GM06990 (cell line): ENCODE measurements around the gene C19orf47.

ENCODE experiments used
- DNase-seq: peaks from one replicate; pipeline ENCODE4 v3.0.0-alpha.2; 2011; ENCODE audit not compliant: insufficient read length; ENCODE audit errors: extremely low read depth
- H3K27me3 ChIP-seq: replicated peaks from 2 replicates; pipeline ENCODE4 v1.6.0; 2011; ENCODE audit warnings: low read length; ENCODE audit not compliant: control insufficient read depth, insufficient read depth
- H3K36me3 ChIP-seq: 2 replicates; pipeline ENCODE4 v1.5.1; 2011; ENCODE audit warnings: low read length; ENCODE audit not compliant: control insufficient read depth, insufficient read depth
- H3K4me3 ChIP-seq: replicated peaks from 2 replicates; pipeline ENCODE4 v1.5.1; 2011; ENCODE audit warnings: low read depth, mild to moderate bottlenecking, control low read depth, low read length
- TF ChIP-seq, protein P1 (sequence below): IDR thresholded peaks from 2 replicates; pipeline ENCODE4 v1.5.1; 2011; ENCODE audit warnings: low read length, control low read depth, mild to moderate bottlenecking, inconsistent platforms; ENCODE audit not compliant: insufficient read depth, poor library complexity, severe bottlenecking

C19orf47 gene

DNA sequence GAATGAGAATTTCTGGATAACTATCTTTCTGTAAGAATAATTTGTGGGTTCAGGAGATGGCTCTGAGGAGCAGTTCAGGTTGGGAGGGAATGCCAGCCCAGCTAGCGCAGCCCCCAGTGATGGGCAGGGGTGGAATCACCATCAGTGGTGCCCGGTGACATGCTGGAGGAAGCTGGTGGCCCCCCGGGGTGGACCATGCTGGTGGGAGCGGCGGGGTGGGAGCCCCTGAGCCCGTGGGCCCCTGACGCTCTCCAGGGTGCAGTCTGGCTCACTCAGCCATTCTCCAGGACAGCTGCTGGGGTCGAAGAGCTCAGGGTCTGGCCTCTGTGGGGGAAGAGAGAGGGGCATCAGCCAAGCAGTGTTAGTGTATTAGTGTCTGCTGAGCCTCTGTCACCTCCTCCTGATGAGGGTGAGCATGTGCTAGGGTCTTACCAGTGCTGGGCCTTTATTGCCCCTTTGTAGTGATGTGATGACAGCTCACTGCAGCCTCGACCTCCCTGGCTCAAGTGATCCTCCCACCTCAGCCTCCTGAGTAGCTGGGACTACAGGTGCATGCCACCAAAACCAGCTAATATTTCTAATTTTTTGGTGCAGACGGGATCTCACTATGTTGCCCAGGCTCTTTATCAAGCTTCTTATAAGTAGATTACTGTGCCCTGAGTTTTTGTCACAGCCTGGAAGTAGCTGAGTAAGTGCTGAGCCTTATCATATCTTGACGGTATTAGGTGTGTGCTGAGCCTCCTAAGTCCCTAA is 31.4 kb upstream of the C19orf47 start:
- TF ChIP-seq, protein P1, sequence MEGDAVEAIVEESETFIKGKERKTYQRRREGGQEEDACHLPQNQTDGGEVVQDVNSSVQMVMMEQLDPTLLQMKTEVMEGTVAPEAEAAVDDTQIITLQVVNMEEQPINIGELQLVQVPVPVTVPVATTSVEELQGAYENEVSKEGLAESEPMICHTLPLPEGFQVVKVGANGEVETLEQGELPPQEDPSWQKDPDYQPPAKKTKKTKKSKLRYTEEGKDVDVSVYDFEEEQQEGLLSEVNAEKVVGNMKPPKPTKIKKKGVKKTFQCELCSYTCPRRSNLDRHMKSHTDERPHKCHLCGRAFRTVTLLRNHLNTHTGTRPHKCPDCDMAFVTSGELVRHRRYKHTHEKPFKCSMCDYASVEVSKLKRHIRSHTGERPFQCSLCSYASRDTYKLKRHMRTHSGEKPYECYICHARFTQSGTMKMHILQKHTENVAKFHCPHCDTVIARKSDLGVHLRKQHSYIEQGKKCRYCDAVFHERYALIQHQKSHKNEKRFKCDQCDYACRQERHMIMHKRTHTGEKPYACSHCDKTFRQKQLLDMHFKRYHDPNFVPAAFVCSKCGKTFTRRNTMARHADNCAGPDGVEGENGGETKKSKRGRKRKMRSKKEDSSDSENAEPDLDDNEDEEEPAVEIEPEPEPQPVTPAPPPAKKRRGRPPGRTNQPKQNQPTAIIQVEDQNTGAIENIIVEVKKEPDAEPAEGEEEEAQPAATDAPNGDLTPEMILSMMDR, result no peak
- Histone ChIP-seq H3K36me3 (peaks cover 9% of the 10 kb centered on the region), H3K27me3 (no peaks in the 10 kb centered on the region), H3K4me3 (no peak overlapping the region)
- DNase-seq, result no peak

DNA sequence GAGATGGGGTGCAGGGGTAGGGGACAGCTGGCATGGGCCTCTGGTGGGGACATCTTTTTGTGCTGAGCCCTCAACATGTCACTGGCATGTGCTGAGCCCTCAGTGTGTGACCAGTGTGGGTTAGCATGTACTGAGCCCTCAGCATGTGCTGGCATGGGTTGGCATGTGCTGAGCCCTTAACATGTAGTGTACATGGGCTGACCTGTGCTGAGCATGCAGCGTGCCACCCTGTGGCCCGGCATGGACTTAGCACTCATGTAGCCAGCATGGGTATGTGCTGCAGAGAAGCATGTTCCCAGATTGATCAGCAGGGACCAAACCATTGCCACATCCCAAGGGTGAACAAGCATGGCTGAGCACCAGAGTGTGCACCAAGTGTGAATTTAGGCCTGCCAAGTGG is 30.3 kb upstream of the C19orf47 start:
- no peak for DNase-seq
- H3K4me3 ChIP-seq, result no peak overlapping the region
- TF ChIP-seq, protein P1, result no peak
- peaks cover 9% of the 10 kb centered on the region for H3K36me3 ChIP-seq
- H3K27me3 ChIP-seq, result no peaks in the 10 kb centered on the region

DNA sequence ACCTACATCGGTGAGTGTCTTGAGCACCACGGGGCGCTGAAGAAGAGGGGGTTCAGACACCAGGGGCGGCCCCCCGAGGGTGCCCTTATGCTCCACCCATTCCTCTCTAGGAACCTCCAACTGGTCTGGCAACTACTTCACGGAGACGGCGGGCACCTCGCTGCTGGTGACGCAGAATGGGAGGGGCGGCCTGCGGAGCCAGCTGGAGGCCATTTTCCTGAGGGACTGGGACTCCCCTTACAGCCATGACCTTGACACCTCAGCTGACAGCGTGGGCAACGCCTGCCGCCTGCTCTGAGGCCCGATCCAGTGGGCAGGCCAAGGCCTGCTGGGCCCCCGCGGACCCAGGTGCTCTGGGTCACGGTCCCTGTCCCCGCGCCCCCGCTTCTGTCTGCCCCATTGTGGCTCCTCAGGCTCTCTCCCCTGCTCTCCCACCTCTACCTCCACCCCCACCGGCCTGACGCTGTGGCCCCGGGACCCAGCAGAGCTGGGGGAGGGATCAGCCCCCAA is 29.7 kb upstream of the C19orf47 start:
- H3K4me3 ChIP-seq, result no peak overlapping the region
- no peaks in the 10 kb centered on the region for H3K27me3 ChIP-seq
- DNase-seq, result no peak
- TF ChIP-seq, protein P1, result no peak
- H3K36me3 ChIP-seq, result peaks cover 11% of the 10 kb centered on the region

DNA sequence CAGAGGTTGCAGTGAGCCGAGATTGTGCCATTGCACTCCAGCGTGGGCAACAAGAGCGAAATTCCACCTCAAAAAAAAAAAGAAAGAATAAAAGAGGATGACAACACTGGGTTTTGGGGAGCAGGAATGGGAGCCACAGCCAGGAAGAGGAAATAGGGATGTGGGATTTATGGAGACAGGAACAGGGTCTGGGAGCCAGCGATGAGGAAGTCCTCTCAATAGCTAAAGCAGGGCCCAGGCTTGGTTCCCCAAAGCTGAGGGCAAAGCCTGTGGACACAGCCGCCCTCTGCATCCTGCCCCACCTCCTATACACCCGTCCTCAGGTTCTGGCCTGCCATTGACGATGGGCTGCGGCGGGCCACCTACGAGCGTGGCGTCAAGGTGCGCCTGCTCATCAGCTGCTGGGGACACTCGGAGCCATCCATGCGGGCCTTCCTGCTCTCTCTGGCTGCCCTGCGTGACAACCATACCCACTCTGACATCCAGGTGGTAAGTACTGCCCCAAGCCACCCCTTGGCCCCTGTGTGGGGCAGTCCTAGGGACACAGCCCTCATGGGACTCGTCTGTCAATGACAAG is 28.2 kb upstream of the C19orf47 start:
- Histone ChIP-seq H3K36me3 (peaks cover 11% of the 10 kb centered on the region), H3K4me3 (no peak overlapping the region), H3K27me3 (no peaks in the 10 kb centered on the region)
- no peak for DNase-seq
- TF ChIP-seq, protein P1, result no peak

DNA sequence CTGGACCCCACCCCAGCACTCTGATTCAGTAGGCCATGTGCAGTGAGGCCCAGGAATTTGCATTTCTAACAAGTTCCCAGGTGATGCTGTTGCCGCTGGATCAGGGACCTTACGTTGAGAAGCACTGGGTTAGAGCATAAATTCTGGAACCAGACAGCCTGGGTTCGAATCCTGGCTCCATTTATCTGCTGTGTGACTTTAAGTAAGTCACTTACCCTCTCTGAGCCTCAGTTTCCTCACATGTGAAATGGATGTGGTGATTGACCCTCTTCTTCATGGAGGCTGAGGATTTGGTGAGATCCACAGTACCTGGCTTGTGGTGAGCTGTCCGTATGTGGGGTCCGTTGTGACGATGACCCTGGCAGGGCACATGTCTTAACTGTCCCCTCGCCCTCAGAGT is 25.9 kb upstream of the C19orf47 start:
- DNase-seq, result no peak
- no peaks in the 10 kb centered on the region for H3K27me3 ChIP-seq
- TF ChIP-seq, protein P1, result no peak
- H3K4me3 ChIP-seq, result no peak overlapping the region
- H3K36me3 ChIP-seq, result peaks cover 14% of the 10 kb centered on the region
